Measurements from ENCODE around the gene GHRH.

Gene GHRH

DNA sequence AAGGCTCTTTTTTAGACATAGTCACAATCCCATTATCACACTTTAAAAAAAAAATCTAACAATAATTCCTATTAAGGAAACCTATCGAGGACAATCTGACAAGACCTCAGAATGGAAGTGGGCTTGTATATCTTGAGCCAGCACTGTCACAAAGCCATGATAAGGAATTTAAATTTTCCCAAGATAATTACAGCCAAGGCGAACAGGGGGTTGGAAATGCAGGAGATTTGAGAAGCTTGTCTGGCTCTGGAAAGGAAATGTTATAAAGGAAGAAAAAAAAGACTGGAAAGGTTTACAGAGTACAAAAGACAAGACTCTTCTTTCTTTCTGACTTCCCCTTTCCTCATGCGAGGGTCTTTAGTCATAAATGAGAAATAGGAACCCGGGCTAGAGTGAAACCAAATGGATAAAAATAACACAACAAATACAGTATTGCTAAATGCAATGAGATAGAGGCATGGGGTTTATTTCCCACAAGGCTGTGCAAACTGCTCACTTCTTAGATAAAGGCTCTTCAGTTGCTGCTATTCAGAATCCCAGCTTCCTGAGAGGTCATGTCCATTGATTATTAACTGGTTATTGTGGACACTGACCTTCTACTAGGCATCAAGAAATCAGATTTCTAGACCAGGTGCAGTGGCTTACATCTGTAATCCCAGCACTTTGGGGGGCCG, 13.4 kb upstream of the GHRH start:
- Histone ChIP-seq H3K27me3 (ENCODE audit: control insufficient read depth, insufficient read depth, low read length) (no peaks in the 10 kb centered on the region), H3K9me3 (ENCODE audit: control insufficient read depth, insufficient read depth, low read depth, low read length) (no peaks in the 10 kb centered on the region; the same call in 1 of the 2 replicates), H3K4me3 (ENCODE audit: low read depth, low read length) (no peak overlapping the region), H3K9ac (ENCODE audit: low read length) (no peak overlapping the region), H3K4me1 (ENCODE audit: control insufficient read depth, insufficient read depth, low read length) (peaks cover 5% of the 10 kb centered on the region; the same call in 1 of the 2 replicates), H3K36me3 (ENCODE audit: control insufficient read depth, insufficient read depth, low read length) (no peaks in the 10 kb centered on the region), H3K27ac (ENCODE audit: low read depth, low read length) (no peak overlapping the region)

DNA sequence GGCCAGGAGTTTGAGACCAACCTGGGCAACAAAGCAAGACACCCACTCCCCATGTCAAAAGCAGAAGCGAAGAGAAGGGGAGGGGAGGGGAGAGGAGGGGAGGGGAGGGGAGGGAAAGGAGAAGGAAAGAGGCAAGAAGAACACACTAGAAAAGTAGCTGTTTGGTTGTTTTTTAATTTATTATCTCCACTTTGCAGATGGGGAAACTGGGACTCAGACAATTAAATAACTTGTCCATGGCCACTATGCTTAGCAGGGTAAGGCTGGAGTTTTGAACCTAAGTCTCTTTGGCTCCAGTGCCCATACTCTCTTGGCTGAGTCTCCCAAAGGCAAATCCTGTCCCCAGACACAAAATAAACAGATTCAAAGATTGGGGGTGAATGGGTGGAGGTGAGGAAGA, 12.4 kb upstream of the GHRH start:
- Histone ChIP-seq H3K27ac (ENCODE audit: low read depth, low read length) (no peak overlapping the region), H3K4me1 (ENCODE audit: control insufficient read depth, insufficient read depth, low read length) (peaks cover under 1% of the 10 kb centered on the region; the same call in 1 of the 2 replicates), H3K4me3 (ENCODE audit: low read depth, low read length) (no peak overlapping the region), H3K9me3 (ENCODE audit: control insufficient read depth, insufficient read depth, low read depth, low read length) (no peaks in the 10 kb centered on the region; the same call in 1 of the 2 replicates), H3K27me3 (ENCODE audit: control insufficient read depth, insufficient read depth, low read length) (no peaks in the 10 kb centered on the region), H3K9ac (ENCODE audit: low read length) (no peak overlapping the region), H3K36me3 (ENCODE audit: control insufficient read depth, insufficient read depth, low read length) (no peaks in the 10 kb centered on the region)

DNA sequence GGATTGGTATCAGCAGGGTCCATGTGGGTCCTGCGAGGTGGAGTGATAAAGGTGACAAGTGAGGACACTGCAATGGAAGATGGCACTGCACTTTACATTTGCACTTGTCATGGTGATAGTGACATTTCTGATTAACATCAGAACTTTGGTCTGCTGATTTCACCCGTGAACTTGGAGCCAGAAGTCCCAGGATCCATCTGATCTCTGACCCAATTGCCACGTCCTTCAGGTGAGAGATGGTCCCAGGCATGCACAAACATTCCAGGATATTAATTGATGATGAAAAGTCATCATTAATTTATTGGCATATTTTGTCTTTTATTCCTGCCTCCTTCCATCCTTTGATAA, 9.8 kb upstream of the GHRH start:
- Histone ChIP-seq H3K4me3 (ENCODE audit: low read depth, low read length) (no peak overlapping the region), H3K27me3 (ENCODE audit: control insufficient read depth, insufficient read depth, low read length) (no peaks in the 10 kb centered on the region), H3K36me3 (ENCODE audit: control insufficient read depth, insufficient read depth, low read length) (no peaks in the 10 kb centered on the region), H3K9ac (ENCODE audit: low read length) (no peak overlapping the region), H3K4me1 (ENCODE audit: control insufficient read depth, insufficient read depth, low read length) (peaks cover 16% of the 10 kb centered on the region), H3K27ac (ENCODE audit: low read depth, low read length) (no peak overlapping the region), H3K9me3 (ENCODE audit: control insufficient read depth, insufficient read depth, low read depth, low read length) (no peaks in the 10 kb centered on the region; the same call in 1 of the 2 replicates)

DNA sequence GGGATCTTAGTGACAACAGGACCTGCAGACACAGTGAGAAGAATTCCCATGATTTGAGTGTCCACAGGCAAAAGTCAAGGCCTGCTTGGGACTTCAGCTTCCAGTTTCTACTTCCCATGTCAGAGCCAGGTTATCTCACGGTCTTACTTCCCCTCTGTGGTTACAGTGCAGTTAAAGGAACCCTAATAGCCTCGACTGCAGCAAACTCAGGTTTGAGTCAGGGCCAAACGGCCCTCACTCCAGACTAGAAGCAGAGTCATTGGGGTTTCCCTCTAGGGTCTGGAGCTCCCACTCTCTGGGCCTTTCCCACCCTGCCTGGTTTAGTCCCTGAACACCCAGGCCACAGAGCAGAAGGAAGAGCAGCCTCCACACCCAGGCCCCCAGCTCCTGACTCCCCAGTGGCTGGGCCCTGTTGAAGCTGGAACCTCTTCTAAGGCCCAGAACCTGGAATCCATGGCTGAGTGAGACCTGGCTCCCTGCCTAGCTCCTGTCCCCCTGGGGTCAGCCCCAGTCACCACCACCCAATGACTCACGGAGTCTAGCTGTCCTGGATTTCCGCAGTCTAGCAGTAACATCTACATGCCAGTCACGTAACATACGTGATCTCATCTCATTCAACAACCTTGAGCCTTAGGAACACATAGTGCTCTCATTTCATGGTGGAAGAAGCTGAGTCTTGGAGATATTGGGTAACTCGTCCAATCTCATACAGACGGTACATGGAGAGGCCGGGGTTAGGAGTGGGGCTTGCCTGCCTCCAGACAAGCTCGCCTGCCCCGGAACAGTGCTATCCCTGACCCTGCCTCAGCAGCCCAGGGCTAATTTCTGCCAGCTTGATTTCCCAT, 9.2 kb upstream of the GHRH start:
- H3K27me3 ChIP-seq (ENCODE audit: control insufficient read depth, insufficient read depth, low read length), result no peaks in the 10 kb centered on the region
- peaks cover 16% of the 10 kb centered on the region for H3K4me1 ChIP-seq (ENCODE audit: control insufficient read depth, insufficient read depth, low read length)
- no peak overlapping the region for H3K27ac ChIP-seq (ENCODE audit: low read depth, low read length)
- H3K36me3 ChIP-seq (ENCODE audit: control insufficient read depth, insufficient read depth, low read length), result no peaks in the 10 kb centered on the region
- H3K9me3 ChIP-seq (ENCODE audit: control insufficient read depth, insufficient read depth, low read depth, low read length), result no peaks in the 10 kb centered on the region; the same call in 1 of the 2 replicates
- no peak overlapping the region for H3K4me3 ChIP-seq (ENCODE audit: low read depth, low read length)
- no peak overlapping the region for H3K9ac ChIP-seq (ENCODE audit: low read length)

DNA sequence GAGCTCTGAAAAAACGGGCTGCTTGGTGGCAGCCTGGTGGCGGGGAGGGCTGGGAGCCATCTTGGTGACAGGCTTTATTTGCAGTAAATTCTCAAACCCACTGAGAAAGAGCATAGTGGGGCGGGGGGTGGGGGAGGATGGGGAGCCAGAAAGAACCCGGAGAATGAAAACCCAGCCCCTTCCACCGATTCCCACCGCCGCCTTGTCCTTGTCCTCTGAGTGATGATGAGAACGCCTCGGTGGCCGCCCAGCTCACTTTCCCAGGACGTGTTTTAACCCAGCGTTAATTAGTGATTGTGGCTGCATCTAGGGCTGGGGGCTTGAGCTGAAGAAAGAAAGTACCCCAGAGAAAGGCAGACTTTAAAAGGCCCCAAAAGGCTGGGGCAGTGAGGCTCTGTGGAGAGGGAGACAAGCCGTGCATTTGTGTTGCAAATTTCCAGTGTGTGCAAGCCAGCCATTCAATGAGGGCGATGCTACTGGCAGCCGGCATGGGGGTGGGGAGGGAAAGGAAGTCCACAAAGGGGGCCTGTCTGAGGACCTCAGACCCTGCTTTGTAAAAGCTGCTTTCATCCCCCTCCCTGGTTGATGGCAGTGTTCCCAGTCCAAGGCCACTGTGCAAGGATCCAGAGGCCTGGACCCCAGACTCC, 6.2 kb upstream of the GHRH start:
- Histone ChIP-seq H3K9me3 (ENCODE audit: control insufficient read depth, insufficient read depth, low read depth, low read length) (no peaks in the 10 kb centered on the region; the same call in 1 of the 2 replicates), H3K9ac (ENCODE audit: low read length) (peak overlapping the region; percentile 45), H3K27me3 (ENCODE audit: control insufficient read depth, insufficient read depth, low read length) (no peaks in the 10 kb centered on the region), H3K4me3 (ENCODE audit: low read depth, low read length) (peak overlapping the region; percentile 3; the same call in 1 of the 2 replicates), H3K4me1 (ENCODE audit: control insufficient read depth, insufficient read depth, low read length) (peaks cover 16% of the 10 kb centered on the region), H3K27ac (ENCODE audit: low read depth, low read length) (peak overlapping the region; percentile 29), H3K36me3 (ENCODE audit: control insufficient read depth, insufficient read depth, low read length) (no peaks in the 10 kb centered on the region)

DNA sequence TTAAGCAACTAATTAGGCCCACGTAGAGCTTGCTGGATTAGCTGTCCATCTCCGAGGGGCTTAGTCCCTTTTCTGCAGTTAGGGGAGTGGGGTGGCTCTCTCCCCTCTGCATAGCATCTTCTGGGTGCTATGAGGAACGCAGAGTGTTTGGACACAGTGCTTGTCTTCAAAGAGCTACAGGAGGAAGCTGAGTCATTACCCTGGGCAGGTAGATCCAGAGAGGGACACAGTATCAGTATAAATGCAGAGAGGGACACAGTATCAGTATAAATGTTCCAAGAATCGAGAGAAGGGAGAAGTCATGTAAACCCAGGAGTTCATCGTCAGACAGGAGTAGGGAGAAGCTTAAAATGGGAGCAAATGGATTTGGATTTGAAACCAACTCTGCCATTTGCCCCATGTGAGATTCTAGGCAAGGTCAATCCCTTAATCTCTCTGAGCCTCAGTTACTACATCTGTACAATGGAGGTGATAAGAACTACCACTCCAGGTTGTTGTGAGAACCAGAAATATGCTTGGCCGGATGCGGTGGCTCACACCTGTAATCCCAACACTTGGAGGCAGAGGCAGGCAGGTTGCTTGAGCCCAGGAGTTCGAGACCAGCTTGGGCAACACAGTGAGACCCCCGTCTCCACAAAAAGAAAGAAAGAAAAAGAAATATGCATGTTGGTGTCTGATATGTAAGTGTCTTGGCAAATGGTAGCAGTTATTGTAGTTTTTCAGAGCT, 5.5 kb upstream of the GHRH start:
- Histone ChIP-seq H3K9ac (ENCODE audit: low read length) (peak overlapping the region; percentile 14), H3K4me3 (ENCODE audit: low read depth, low read length) (no peak overlapping the region), H3K27ac (ENCODE audit: low read depth, low read length) (no peak overlapping the region; the same call in 1 of the 2 replicates)

DNA sequence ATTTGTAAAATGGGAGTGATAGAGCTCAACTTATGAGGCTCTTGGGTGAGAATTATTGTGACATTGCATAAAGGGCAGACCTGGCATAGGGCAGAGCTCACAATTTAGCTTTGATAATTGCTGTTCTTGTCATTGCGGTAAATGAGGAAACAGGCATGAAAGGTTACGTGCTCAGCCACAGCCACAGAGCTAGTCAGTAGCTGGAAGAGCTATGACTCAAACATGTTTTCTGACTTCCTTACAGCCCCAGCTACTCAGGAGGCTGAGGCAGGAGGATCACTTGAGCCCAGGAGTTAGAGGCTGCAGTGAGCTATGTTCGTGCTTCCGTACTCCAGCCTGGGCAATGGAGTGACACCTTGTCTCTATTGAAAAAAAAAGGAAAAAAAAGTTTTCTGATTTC, 3.5 kb upstream of the GHRH start:
- Histone ChIP-seq H3K9ac (ENCODE audit: low read length) (no peak overlapping the region), H3K27ac (ENCODE audit: low read depth, low read length) (no peak overlapping the region), H3K4me3 (ENCODE audit: low read depth, low read length) (no peak overlapping the region), H3K4me1 (ENCODE audit: control insufficient read depth, insufficient read depth, low read length) (peaks cover 16% of the 10 kb centered on the region), H3K36me3 (ENCODE audit: control insufficient read depth, insufficient read depth, low read length) (no peaks in the 10 kb centered on the region), H3K27me3 (ENCODE audit: control insufficient read depth, insufficient read depth, low read length) (no peaks in the 10 kb centered on the region), H3K9me3 (ENCODE audit: control insufficient read depth, insufficient read depth, low read depth, low read length) (no peaks in the 10 kb centered on the region)

More for the DNA sequence above, 5.5 kb upstream of the GHRH start:
- Histone ChIP-seq H3K9me3 (ENCODE audit: control insufficient read depth, insufficient read depth, low read depth, low read length) (no peaks in the 10 kb centered on the region; the same call in 1 of the 2 replicates), H3K36me3 (ENCODE audit: control insufficient read depth, insufficient read depth, low read length) (no peaks in the 10 kb centered on the region), H3K27me3 (ENCODE audit: control insufficient read depth, insufficient read depth, low read length) (no peaks in the 10 kb centered on the region), H3K4me1 (ENCODE audit: control insufficient read depth, insufficient read depth, low read length) (peaks cover 16% of the 10 kb centered on the region)

DNA sequence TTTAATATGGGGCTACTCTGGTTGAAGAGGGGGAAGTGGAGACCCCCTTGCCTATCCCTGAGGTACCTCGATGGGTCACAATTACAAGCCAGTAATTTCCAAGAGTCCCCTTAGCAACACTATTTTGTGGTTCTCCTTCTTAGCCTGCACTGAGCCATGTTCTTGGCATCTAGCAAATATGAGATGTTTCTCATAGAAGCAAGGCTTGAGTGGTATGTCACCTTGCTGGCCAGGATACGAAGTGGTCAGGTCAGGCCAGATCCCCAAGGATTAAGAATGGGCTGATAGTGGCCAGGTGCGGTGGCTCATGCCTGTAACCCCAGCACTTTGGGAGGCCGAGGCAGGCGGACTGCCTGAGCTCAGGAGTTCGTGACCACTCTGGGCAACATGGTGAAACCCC, 2.1 kb upstream of the GHRH start:
- peaks cover 30% of the 10 kb centered on the region for H3K4me1 ChIP-seq (ENCODE audit: control insufficient read depth, insufficient read depth, low read length)
- H3K27ac ChIP-seq (ENCODE audit: low read depth, low read length), result no peak overlapping the region
- no peaks in the 10 kb centered on the region for H3K9me3 ChIP-seq (ENCODE audit: control insufficient read depth, insufficient read depth, low read depth, low read length)
- no peaks in the 10 kb centered on the region for H3K36me3 ChIP-seq (ENCODE audit: control insufficient read depth, insufficient read depth, low read length)
- no peak overlapping the region for H3K4me3 ChIP-seq (ENCODE audit: low read depth, low read length)
- no peak overlapping the region for H3K9ac ChIP-seq (ENCODE audit: low read length)
- H3K27me3 ChIP-seq (ENCODE audit: control insufficient read depth, insufficient read depth, low read length), result no peaks in the 10 kb centered on the region

DNA sequence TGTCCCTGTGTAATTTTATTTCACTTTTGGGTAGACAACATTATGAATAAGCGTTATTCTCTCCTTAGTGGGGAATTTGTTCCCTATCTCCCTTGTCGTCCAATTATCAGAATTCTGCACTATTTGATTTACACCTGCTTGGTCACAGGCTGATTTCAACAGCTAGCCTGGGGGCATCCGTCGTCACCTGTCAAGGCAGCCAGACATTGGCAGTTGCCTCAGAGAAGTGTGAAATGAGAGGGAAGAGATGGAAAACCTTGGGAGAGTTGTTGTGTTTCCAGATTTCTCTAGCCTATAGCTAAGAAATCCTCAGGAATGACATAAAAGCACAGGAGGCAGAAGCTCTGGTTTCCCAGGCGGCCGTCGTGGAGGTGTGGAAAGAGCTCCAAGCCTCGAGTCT, 891 bp upstream of the GHRH start:
- Histone ChIP-seq H3K27ac (ENCODE audit: low read depth, low read length) (no peak overlapping the region), H3K9ac (ENCODE audit: low read length) (no peak overlapping the region), H3K4me1 (ENCODE audit: control insufficient read depth, insufficient read depth, low read length) (peaks cover 32% of the 10 kb centered on the region), H3K27me3 (ENCODE audit: control insufficient read depth, insufficient read depth, low read length) (no peaks in the 10 kb centered on the region), H3K9me3 (ENCODE audit: control insufficient read depth, insufficient read depth, low read depth, low read length) (no peaks in the 10 kb centered on the region), H3K4me3 (ENCODE audit: low read depth, low read length) (no peak overlapping the region), H3K36me3 (ENCODE audit: control insufficient read depth, insufficient read depth, low read length) (no peaks in the 10 kb centered on the region)

DNA sequence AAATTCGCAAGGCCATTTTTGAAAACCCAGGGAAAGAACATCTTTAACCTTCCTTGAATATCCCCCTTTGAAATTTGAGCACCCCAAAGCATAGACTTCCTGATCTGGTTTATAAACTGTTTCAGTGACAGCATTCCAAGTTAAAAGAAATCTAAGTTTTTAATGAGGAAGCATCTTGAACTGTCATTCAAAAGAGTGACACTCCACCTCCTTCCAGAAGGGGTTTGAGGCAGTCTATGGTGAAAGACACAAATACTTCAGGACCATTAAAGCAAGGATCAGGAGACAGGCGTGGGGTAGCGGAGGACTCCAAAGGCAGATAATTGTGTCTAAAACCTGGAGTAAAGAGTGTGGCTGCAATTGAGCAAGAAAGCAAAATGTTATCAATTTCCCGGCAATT, 691 bp downstream of the GHRH start:
- H3K4me1 ChIP-seq (ENCODE audit: control insufficient read depth, insufficient read depth, low read length), result peaks cover 26% of the 10 kb centered on the region
- H3K4me3 ChIP-seq (ENCODE audit: low read depth, low read length), result no peak overlapping the region
- no peak overlapping the region for H3K9ac ChIP-seq (ENCODE audit: low read length)
- H3K27me3 ChIP-seq (ENCODE audit: control insufficient read depth, insufficient read depth, low read length), result no peaks in the 10 kb centered on the region
- H3K36me3 ChIP-seq (ENCODE audit: control insufficient read depth, insufficient read depth, low read length), result no peaks in the 10 kb centered on the region
- no peaks in the 10 kb centered on the region for H3K9me3 ChIP-seq (ENCODE audit: control insufficient read depth, insufficient read depth, low read depth, low read length)
- H3K27ac ChIP-seq (ENCODE audit: low read depth, low read length), result no peak overlapping the region

Measured in HUES6 (cell line).